HG03066 (cell line): ENCODE results near the gene HOXD10.

Source experiments
- ATAC-seq: cut with Tn5 transposase; IDR thresholded peaks from one replicate; pipeline ENCODE4 v1.9.1; 2021; ENCODE audit warnings: low read depth; ENCODE audit not compliant: unreplicated experiment

The HOXD10 gene

DNA sequence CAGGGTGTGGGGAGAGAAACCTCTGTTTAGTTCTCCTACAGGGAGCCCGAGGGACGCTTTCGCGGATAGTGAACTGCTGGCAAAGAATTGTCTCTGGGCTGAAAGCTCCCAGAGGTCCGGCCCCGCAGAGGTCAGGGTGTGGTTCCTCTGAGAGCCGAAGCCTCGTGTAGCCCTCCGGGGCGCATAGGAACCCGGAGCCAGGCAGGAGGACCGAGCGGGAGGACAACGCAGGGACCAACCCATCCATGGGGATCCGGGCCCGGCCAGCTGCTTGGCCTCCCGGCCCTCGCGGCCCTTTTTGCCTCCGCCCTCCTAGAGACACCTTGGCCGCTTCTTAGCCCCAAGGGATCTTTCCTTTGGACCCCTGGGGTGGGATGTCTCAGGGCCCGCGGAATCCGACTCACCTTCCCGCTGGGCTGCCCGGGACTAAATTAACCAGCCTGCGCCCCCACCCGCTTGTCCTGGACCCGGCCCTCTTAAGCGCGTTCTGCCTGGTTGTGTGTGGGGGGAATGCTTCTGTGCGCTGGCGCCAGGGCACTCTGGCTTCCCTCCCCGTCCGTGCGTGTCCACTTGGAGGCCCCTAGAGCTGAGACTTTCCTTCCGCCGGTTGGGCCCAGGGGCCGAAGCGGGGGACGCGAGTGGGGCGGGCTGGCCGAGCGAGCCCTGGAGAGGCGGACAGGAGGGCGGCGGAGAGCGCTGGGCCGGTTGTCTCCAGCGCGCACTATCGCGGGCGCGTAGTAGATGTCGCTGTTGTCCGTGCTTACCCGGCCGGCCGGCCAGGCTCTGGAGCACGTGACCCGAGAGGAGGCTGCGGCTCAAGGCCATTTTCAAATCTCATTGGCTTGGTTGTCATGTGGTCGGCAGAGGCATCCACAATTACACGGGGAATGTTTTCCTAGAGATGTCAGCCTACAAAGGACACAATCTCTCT lies at the start of gene HOXD10:
HOXD10 (plus strand) TSS at position 896 of the 931 bp plus-strand sequence. CDS start 56 bp downstream, outside the sequence.
- ATAC-seq: no peak

DNA sequence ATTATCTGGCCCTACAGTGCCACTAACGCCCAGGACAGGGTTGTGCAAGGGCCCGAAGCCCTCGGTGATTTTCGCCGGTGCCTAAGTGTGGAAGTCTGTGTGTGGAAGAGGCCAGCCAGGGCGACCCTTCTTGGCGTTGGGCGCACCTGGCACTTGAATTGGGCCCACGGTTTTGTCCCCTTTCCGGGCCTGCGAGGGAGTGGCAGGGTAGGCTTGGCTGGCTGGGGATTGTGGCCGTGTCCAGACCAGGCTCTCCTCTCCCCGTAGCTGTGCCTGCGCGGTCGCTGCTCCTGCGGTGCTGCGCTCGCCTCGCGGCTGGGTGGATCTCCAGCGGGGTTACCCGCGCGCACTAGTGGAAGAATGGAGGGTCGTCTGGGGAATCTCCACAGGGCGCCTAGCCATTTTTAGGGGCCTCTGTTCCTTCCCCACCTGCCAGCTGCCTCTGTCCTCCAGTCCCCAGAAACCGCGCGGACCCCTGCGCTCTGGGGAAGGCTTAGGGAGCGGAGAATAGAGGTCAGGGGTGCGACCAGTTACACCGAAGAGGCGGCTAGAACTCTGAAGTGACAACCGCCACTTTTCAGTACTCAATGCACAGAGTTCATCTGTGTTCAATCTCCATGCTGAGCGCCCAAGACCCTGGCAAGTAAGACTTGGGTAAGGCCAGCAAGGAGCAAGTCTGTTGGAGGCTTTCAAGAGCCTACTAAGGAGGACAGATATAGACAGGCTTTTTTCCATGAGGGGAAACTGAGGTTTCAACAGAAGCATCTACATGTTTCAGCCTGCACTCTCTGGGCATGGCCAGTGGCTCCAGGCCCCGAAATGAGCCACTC lies 48.8 kb upstream of the HOXD10 start:
- ATAC-seq: no peak

DNA sequence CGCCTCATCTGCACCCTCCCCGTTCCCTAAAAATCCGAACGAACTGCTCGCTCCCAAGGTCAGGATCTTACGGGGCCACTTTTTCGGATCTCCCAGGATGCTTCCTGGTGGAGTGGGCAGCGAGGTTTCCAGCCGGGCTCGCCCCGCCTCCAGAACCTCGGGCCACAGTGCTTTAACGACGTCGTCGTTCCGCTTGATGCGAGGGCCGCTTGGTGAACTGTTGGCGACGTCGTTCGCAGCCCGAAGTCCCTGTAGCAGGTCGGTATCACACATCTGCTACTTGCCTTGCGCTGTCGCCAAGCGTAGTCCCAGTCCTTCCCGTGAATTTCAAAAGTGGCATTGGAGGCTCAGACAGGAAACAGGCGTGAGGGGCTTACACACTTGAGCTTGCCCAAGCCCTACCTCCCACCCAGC lies 48.2 kb upstream of the HOXD10 start:
- ATAC-seq: no peak

DNA sequence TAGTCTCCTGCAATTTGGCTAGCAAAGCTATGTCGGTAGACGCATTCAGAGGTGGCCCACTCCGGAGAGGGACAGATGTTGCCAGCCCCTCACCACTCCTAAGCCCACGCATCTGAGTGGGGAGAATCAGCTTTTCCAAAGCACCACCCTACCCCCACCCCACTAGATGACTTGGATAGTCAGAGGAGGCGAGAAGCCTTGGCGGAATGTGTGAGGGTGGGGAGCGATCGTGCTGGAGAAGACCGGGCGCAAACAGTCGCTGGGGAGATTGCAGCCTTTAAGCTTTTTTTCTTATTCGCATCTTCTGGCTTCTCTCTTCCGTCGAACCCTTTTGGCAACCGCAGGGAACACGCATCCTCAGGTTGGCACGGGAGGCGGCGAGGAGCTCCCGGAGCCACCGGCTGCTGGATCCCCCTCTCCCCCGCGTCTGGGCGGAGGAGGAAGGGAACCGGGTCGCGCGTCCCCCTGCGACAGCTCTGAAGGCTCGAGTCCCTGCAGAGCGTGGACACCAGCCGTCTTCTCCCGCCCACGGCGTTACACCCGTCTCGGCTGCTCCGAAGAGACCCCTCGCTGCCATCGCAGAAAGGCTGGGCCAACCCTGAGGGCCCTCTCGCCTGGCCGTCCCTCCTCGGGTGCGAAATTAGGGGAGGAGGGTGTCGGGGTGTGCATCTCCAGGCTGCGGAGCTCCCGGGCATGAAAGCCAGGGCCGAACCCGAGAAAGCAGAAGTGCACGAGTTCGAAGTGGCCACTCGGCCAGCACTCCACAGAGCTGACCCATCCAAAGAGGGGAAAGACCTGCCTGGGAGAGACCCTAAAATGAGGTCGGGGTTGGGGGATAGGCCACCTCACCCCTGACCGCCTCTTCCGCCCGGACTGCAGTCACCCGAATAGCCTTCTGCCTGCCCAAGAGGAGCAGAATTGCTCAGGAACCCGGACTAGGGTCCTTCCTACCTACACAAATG lies 45.0 kb upstream of the HOXD10 start:
- ATAC-seq: no peak

DNA sequence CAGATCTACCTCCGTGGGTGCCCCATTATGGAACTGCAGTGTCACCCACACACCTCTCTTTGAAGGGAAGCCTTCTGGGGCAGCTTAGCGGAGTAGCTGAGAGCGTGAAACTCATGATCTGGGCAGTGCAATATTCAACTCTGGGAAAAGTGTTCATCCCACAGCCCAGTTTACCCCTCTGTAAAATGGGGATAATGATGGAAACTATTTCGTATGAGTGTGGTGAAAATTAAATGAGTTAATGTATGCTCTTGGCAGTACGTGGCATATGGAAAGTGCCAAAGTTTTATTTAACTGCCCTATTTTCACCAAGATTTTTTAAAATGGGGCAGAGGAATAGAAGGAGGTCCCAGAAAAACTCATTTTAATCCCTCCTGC lies 44.3 kb upstream of the HOXD10 start:
- no peak for ATAC-seq

DNA sequence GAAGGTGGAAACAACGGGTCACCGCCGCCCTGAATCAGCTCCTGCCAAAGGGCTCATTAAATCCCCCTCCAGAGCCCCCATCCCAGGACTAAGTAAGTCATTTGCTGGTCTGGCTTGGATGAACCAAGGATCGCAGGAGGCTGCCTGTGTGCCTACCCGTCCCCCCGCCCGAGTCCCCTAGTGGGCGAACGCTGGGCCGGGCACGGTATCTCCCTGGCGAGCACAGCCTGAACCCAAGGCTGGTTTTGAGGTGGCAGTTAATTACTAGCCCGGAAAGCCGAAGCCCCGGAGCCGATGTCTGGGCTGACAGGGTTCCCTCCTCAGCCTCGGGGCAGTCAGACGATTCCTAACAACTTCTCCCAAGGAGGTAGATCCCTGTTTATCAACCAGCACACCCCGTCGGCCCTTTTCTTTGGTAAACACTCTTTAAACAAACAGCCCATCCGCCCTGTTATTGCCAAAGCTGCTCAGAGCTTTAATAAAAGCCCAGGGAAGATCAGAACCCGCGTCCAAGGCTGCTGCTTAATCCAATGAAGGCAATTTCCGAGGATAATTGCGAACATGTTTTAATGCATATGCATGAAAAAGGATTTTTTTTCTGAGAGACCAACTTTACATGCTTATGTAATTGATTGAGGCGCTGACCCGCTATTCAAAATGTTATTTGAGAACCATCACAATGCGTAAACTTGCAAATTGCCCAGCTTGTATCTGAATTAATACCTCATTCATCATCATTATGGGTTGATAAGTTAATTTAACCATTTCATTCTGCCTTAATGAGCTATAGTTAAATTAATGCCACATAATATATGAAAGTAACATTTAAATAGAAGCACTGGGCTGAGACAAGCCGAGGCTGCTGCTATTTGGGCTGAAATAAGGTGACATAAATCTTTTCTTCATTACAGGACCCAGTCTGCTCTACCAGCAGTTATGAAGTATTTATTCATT lies 43.4 kb upstream of the HOXD10 start:
- no peak for ATAC-seq

DNA sequence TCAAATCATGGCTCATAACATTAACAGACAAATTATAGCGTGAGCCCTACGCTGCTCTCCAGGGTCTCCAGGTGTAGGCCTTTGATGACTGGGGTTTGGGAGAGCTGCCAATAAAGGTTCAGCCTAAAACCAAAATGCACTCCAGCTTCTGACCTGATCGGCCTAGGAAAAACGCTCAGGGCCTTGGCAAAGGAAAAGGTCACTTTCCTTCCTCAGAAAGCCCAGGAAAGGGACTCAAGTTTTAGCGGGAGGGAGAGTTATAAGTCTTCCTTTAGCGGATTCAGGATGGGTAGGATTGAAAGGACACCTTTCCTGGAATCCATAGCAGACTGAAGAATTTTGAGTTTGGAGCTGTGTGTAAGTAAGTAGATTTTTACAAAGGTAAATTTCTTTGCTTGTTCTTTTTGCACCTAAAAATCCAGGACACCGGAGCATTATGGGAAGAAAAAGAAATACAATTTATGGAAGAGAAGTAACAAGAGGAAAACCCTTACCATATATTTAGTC lies 41.6 kb upstream of the HOXD10 start:
- no peak for ATAC-seq

DNA sequence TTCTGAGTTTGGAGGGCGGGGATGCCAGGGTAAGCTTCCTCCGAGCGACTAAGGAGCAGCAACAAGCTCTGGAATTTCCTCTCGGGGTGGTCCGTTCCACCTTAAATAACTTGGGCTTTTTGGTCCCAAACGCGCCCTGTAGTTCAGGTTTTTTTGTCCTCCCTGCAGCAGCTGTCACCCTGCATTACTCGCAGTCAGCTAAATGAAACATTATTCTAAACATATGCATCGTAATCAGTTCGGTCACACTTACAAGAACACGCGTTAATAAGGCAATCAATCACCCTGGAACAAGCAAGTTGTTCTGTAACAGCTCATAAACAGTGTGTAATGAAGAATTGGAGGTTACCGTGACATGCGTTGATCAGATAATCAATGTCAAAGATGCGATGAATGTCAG lies 41.1 kb upstream of the HOXD10 start:
- ATAC-seq: no peak

DNA sequence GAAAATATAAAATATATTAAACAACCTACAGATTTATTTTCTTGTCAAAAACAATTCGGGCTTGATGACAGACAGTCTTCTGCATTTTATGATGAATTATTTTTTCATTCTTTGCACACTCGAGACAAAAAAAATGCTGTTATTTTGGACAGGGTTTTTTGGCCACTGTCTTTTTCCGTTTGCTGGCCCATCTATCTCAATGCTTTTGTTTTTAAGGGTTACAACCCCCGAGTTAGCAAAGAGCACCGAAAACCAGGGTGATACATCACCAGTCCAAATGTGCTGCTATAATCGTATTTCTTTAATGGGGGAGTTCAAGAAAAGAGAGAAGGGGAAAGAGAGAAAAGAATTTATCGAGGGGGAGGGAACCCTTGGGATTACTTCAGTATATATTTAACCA lies 40.5 kb upstream of the HOXD10 start:
- no peak for ATAC-seq

DNA sequence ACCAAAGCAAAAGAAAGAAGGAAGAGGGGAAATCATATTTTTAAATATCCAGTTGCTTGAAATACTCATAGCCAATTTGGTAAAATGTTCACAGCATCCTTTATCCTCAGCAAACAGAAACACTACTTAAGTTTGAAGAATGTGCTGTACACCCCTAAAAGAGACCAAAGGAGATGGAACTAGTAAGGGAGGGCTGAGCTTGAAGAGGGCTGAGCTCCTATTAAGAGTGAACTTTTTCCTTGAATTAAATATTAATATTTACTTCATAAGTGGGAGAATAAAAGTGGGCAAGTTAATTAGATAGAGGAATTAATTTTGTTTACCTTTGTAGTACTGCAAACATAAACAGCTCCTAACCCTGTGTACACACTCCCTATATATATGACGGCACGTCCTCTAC lies 39.8 kb upstream of the HOXD10 start:
- no peak for ATAC-seq

DNA sequence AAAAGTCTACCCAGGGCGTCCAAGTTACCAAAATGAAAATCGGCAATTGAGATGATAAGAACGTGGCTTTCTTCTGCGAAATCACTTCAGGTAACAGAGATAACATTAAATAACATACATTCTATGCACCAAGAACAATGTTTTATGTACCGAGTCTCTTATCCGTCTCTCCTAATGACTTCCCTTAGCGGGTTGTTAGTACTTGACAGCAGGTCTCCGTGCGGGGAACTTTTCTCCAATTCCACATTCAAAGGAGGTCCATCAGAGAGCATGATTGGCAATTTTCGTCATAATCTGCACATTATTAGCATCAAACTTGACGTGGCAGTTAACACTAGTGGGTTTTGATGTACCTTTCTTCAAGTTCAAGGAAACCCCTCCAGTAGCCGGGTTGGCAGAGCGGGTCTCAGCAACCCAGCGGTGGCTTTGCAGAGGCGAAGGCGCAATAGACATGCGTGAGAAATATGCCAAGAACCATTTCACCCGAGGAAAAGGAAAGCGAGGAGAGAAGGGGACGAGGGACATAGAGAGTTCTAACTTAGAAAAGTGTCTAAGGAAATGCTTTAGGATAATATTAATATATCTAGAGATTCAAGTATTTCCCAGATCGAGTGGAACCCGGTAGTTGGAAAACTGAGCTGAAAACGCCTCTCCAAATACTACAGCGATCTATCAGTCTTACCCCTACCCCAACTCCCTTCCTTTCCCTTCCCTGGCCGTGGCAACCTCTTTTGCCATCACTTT lies 37.9 kb upstream of the HOXD10 start:
- ATAC-seq: no peak

DNA sequence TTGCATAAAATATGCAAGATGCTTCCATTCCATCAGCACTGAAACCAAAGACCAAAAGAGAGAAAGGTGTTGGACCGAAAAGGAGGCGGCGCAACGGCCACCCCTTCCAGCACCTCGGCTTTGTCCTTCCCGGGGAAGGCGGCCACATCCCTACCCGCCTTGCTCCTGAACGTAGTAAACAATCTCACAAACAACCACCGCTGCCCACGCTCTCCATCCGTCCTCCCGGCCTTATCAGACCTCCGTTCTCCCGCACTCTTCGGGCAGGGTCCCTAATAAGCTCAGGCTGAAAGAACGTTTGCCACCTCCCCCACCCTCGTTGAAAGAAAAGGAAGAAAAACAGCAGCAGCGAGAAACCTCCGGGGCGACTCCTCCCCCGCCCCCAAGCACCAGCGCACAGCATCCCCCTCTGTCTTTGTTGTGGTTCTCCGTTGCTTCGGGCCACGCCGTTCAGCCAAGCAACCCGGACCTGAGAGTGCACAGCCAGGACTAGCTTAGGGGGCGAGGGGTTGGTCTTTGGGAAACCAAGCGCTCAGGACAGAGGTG lies 37.2 kb upstream of the HOXD10 start:
- no peak for ATAC-seq

DNA sequence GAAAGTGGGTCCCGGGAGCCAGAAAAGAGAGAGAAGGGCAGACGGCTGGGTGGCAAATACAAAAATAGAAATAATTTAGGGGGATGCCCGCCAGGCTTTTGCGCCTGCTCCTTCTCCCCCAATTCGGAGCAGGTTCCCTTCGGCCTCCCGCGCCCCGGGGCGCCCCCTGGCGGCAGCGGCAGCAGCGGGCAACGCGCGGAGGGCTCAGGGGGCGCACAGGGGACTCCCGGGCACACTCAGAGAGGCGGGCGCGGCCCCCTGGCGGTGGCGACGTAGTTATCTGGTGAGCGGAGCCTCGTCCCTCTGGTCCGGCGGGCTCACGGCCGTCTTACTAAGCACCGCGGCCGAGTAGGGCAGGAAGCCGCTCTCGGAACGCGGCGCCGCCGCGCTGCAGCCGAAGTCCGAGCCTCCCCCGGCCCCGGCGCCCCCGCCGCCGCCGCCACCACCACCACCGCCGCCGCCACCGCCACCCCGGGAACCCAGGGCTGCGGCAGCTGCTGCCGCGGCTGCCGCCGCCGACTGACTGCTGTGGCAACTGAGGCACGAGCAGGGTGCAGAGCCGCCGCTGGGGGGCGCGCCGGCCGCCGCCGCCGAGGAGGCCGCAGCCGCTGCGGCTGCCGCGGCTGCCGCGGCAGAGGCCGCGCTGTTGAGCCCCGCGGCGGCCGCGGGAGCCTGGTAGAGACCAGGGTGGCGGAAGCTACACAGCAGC lies 36.6 kb upstream of the HOXD10 start:
- ATAC-seq: no peak

DNA sequence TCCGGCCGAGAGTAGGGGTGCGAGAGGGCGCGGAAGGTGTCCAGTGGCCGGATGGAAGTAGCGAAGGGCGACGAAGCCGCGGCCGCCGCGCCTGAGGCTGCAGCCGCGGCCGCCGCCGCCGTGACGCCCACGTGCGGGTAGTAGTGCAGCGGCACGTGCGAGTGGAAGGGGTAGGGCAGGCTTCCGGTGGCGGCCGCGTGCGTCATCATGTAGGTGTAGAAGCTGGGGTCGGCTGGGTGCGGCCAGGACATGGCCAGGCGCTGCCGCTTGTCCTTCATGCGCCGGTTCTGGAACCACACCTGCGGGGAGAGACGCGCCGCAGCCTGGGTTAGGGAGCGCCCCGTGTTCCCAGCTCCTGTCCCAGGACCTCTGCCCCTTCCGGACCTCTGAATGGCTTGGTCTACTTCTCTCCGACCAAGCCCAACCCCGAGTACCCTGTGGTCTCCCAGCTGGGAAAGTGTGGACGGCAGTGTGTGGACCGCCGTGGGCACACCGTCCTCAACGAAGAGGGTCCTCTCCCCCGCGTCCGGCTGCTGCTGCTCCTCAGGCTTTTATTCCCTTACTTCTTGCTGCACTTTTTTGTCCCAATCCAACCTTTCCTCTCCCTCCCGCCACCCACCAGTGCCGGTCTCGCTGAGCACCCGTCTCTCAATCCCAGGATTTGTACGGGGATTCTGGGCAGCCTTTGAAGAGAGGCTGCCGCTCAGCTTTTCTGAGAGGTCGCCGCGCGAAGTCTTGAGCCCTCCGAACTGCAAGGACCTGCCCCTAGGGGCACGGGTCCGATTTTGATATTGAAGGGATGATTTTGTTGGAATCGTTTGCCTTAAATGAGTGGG lies 35.8 kb upstream of the HOXD10 start:
- ATAC-seq: no peak

DNA sequence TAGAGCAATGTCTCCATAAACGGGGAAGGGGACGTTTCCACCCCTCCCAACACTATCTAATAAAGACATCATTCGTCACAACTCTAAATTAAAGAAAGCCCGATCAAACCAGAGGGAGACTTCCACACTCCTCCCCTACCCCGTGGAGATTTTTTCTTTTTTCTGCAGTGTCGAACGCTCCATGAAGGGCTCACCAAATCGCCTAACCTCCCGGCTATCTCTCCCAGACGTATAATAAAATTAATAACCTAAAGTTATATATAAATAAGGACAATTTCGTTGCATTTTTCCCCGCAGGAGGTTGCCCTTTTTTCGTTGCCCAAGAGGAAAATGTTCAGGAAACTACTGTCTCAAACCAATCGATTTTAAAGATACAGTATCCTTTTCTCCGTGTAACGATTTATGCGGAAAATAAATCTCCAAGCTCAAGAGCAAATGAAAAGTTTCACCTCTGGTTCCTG lies 35.2 kb upstream of the HOXD10 start:
- ATAC-seq: no peak

DNA sequence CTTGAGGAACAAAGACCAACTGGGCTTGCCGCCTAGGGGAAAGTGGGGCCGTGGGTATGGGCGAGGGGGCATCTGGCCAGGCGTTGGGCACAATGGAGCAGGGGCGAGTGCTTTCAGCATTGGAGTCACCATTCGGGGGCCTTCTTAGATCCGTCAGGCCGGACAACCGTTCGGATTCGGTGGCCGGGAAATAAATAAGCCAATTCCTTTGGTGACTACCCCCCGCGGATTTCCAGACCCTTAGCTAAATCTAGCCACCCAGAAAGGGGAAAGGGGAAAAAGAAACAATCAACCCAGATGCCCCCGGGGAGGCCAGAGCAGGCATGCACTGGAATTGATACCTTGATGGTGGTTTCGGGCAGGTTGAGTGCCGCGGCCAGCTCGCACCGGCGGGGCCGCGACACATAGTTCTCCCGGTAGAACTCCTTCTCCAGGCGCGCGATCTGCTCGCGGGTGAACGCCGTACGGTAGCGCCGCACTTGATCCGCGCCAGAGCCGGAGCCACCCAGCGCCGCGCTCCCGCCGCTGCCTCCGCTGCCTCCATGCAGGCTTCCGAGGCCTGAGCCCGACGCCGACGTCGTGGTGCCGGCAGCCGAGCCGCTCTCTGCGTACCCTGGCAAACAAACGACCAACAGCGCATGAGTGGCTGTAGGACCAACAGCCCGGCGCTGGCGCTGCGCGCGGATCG lies 34.6 kb upstream of the HOXD10 start:
- no peak for ATAC-seq
